Measurements from ENCODE around the gene TEX264. TPM values are rescaled to one million over a fixed set of nuclear protein-coding genes. Genes with fewer than 3 reads are reported as not detected.

The TEX264 gene
- total RNA-seq, 1 donor from 2014 or later = 17.9 TPM

DNA sequence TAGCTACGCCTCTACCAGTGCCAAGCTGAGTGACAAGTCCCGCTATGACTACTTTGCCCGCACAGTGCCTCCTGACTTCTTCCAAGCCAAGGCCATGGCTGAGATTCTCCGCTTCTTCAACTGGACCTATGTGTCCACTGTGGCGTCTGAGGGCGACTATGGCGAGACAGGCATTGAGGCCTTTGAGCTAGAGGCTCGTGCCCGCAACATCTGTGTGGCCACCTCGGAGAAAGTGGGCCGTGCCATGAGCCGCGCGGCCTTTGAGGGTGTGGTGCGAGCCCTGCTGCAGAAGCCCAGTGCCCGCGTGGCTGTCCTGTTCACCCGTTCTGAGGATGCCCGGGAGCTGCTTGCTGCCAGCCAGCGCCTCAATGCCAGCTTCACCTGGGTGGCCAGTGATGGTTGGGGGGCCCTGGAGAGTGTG, 41.5 kb downstream of the TEX264 start:
- peak in 1 of 2 donors; percentile 1 for DNase-seq (ENCODE audit: low spot score in 2 of 2)
- no peak for FAIRE-seq

DNA sequence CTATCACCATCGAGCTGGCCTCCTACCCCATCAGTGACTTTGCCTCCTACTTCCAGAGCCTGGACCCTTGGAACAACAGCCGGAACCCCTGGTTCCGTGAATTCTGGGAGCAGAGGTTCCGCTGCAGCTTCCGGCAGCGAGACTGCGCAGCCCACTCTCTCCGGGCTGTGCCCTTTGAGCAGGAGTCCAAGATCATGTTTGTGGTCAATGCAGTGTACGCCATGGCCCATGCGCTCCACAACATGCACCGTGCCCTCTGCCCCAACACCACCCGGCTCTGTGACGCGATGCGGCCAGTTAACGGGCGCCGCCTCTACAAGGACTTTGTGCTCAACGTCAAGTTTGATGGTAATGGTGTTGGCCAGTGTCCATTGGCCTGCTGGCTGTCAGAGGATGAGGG, 41.9 kb downstream of the TEX264 start:
- FAIRE-seq = no peak

DNA sequence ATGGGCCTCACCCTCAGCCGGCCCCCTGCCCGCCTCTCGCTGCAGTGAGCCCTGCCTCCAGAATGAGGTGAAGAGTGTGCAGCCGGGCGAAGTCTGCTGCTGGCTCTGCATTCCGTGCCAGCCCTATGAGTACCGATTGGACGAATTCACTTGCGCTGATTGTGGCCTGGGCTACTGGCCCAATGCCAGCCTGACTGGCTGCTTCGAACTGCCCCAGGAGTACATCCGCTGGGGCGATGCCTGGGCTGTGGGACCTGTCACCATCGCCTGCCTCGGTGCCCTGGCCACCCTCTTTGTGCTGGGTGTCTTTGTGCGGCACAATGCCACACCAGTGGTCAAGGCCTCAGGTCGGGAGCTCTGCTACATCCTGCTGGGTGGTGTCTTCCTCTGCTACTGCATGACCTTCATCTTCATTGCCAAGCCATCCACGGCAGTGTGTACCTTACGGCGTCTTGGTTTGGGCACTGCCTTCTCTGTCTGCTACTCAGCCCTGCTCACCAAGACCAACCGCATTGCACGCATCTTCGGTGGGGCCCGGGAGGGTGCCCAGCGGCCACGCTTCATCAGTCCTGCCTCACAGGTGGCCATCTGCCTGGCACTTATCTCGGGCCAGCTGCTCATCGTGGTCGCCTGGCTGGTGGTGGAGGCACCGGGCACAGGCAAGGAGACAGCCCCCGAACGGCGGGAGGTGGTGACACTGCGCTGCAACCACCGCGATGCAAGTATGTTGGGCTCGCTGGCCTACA, 44.4 kb downstream of the TEX264 start:
- FAIRE-seq (no peak), DNase-seq (ENCODE audit: low spot score in 2 of 2) (peak; percentile 2 to 6)

More for the DNA sequence above, 41.9 kb downstream of the TEX264 start:
- peak; percentile 0 to 1 for DNase-seq (ENCODE audit: low spot score in 2 of 2)

DNA sequence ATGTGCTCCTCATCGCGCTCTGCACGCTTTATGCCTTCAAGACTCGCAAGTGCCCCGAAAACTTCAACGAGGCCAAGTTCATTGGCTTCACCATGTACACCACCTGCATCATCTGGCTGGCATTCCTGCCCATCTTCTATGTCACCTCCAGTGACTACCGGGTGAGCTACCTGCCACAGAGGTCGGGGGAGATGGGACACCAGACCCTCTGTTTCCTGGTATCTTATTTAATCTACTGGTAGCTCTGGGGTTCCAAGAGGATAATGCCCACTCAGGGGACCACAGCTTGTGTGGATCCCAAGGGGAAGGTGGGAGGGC, 44.9 kb downstream of the TEX264 start:
- no peak for FAIRE-seq

DNA sequence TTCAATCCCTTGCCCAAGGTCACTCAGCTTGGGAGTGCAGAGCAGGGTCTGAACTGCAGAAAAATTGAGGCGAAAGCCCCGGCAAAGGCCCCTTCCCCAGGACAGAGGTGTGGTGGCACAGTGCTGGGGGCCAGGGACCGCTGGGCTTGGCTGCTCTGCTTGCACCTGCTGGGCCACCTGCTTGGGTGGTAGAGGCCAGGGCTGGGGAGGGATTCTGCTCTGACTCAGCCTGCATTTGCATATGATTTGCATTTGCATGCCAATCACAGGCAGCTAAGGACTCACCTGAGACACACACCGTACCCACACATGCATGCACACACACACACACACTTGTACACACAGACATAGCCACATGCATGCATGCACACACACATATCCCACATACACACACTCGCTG, 45.8 kb downstream of the TEX264 start:
- FAIRE-seq = no peak
- DNase-seq (ENCODE audit: low spot score in 2 of 2) = peak; percentile 1 to 28

More for the DNA sequence above, 44.9 kb downstream of the TEX264 start:
- DNase-seq (ENCODE audit: low spot score in 2 of 2) = peak in 1 of 2 donors; percentile 2

DNA sequence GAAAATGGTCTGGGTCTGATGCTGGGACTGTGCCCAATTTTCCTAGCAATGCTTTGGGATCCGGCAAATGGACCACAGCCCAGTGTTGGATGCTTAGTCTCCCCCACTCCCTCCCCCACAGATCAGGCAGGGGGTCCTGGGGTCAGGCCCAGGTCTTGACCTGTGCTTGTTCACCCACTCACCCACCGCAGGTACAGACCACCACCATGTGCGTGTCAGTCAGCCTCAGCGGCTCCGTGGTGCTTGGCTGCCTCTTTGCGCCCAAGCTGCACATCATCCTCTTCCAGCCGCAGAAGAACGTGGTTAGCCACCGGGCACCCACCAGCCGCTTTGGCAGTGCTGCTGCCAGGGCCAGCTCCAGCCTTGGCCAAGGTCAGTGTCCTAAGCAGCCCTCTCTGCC, 46.4 kb downstream of the TEX264 start:
- no peak for FAIRE-seq
- peak; percentile 1 to 2 for DNase-seq (ENCODE audit: low spot score in 2 of 2)

DNA sequence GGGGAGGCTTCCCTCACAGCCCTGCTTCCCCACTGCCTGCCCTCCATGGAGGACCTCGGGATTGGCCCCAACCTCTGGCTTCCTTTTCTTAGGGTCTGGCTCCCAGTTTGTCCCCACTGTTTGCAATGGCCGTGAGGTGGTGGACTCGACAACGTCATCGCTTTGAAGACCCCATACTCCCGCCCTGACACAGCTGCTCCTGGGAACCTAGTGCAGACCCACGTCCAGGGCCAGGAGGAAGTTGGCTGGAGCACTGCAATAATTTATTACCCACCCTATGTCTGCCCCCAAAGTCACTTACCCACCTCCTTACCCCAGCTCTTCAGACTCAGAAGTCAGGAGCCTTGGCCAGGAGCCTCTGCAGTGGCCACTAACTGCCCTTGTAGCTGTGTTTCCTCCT, 46.9 kb downstream of the TEX264 start:
- FAIRE-seq = no peak
- peak; percentile 2 to 3 for DNase-seq (ENCODE audit: low spot score in 2 of 2)

DNA sequence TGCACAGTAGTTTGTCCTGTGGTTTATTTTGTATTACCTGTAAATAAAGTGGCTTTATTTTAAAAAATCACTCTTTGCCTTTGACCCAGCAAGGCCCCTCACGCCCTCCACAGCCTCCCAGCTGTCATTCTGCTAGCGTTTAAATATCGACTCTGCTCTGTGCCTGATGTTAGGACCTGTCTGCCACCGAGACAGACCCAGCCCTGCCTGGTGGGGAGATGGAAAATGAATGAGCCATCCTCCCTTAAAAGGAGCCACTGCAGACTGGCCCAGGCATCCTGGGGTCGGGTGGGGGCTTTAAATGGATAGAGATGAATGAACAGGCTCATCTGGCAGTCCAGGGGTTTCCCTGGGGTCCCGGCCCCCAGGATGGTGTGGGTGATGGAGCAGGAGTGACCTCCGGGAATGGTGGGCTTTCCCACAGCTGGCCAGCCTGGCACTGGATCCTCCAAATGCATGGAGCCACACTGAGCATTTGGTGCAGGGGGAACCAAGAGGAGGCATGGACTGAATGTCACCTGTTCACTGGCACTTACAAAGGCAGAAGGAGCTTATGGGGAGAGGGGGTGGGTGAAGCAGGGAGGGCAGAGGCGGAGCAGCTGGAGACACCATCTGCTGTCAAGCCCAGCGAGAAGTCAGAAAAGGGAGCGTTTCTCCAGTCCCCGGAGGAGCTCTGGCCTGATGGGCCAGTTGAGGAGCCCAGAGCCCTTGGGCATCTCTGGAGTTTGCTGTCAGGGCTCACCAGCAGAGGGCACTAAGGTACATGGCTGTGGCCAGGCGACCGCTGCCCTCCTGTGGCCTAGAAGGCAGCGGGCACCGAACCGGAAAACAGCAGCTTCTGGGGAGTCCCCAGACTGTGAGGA, 47.7 kb downstream of the TEX264 start:
- FAIRE-seq (no peak), DNase-seq (ENCODE audit: low spot score in 2 of 2) (peak; percentile 40 to 63)

DNA sequence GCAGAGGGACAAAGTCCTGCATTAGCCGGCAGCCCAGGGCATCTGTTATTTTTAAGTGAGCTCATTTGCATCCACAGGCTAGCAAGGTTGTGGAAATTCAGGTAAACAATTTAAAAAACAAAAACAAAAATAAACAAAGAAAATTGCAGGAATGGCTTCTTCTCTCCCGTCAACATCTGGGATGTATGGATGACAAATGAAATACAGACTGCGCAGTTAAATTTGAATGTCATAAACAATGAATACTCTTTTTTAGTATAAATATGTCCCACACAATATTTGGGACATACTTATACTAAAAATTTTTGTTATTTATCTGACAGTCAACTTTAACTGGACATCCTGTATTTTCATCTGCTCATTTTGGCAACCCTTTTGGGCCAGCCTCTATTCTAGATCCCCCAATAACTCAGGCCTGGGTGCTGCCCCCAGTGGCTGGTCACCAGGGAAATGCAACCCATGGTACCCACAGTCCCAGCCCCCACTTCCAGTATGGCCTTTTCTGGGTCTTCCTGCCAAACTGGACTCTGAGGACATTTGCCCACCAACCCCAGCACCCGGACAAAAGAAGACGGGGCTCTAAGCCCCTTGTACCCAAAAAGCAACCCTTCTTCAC, 48.5 kb downstream of the TEX264 start:
- FAIRE-seq (no peak), DNase-seq (ENCODE audit: low spot score in 2 of 2) (no peak)

DNA sequence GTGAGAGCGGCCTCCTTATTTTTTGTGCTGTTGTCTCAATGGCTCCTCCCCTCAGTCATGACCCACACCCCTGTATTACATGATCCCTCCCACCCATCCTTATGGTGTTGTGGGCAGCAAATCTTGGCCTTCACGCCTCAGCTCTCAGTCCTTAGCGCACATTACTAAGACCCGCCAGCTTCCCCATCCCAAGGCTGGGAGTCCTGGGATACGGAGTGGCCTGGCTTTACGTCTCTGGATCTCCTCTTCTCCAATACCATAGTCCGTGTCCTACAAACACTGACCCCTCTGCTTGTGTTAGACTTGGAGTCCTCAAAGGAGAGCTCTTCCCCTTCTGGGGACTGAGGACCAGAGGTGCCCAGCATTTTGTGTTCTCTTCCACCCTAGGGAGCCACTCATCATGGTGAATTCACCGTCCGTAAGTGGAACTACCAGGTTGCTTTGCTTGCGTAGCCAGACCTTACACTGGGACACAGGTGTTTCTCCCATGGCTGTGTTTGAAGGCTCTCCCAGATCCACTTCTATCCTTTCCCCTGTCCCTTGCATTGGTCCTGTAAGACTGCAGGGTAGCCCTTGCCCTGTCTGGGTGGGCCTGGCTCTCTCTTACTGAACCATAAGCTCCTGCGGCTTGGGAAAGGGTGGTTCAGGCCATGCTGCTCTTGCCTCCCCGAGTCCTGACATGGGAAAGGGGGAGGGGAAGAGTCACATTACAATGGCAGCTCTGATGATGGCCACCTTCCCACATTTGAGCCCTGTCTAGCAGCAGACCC, 49.4 kb downstream of the TEX264 start:
- FAIRE-seq (no peak), DNase-seq (ENCODE audit: low spot score in 2 of 2) (no peak)

DNA sequence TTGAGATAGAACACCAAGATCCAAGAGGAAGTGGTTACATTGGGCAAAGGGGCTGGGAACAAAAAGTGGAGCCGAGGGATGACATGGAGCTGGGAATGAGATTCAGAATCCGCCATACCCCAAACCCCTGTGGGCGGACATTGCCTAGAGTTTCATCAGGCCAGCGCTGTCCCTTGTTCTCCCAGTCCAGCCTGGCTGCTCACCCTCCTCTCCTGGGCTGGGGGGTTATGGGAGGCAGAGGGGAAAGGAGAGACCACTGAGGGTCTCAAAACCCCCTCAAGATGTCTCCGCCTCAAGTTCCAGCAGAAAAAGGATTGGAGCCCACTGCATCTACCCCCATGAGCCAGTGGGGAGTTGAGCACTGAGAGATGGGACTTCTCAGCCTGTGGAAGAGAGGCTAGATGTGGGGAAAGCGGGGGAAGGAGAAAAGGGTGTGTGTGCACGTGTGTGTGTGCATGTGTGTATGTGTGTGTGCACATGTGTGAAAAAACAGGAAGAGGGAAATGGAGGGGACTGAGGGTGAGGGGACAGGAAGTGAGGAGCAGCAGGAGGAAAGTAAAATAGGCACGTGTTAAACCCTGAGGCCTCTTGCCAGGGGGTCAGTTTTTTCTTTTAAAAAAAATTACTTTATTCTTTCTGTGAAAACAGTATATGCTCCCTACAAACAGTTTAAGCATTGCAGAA, 50.2 kb downstream of the TEX264 start:
- peak in 1 of 2 donors; percentile 0 for DNase-seq (ENCODE audit: low spot score in 2 of 2)
- no peak for FAIRE-seq

DNA sequence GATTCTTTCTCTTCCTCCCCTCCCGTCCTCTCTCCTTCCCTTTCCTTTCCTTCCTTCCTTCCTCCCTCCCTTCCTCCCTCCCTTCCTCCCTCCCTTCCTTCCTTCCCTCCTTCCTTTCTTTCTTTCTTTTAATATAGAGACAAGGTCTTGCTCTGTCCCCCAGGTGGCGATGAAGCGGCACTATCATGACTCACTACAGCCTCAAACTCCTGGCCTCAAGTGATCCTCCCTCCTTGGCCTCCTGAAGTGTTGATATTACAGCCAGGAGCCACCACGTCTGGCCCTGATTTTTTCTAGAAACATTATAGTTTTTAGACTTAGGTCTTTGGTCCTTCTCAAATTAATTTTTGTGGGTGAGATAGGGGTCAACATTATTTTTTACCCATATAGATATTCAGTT, 51.3 kb downstream of the TEX264 start:
- FAIRE-seq (no peak), DNase-seq (ENCODE audit: low spot score in 2 of 2) (no peak)

DNA sequence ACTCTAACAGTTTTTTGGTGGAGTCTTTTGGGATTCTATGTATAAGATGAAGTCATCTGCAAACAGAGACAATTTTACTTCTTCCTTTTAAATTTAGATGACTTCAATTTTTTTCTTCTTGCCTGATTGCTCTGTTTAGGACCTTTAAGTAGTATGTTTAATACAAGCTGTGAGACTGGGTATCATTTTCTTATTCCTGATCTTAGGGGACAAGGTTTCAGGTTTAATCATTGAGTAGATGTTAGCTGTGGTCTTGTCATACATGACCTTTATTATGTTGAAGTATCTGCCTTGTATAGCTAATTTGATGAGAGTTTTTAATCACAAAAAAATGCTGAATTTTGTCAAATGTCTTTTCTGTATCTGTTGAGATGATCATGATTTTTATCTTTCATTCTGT, 56.4 kb downstream of the TEX264 start:
- no peak for FAIRE-seq
- no peak for DNase-seq (ENCODE audit: low spot score in 2 of 2)

DNA sequence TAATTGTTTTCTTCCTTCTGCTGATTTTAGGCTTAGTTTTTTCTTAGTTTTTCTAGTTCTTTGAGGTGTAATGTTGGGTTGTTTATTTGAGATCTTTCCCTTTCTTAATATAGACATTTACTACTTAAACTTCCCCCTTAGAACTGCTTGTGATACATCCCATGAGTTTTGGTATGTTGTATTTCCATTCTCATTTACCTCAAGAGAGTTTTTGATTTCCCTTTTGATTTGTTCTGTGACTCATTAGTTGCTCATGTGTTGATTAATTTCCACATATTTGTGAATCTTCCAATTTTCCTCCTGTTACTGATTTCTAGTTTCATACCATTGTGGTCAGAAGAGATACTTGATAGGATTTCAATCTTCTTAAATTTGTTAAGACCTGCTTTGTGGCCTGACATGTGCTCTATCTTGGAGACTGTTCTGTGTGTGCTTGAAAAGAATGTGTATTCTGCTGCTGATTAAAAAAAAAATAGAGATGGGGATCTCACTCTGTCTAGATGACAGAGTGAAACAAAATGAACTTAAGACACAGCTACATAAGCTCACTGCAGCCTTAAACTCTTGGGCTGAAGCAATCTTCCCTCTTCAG, 58.1 kb downstream of the TEX264 start:
- FAIRE-seq = no peak
- DNase-seq (ENCODE audit: low spot score in 2 of 2) = no peak

DNA sequence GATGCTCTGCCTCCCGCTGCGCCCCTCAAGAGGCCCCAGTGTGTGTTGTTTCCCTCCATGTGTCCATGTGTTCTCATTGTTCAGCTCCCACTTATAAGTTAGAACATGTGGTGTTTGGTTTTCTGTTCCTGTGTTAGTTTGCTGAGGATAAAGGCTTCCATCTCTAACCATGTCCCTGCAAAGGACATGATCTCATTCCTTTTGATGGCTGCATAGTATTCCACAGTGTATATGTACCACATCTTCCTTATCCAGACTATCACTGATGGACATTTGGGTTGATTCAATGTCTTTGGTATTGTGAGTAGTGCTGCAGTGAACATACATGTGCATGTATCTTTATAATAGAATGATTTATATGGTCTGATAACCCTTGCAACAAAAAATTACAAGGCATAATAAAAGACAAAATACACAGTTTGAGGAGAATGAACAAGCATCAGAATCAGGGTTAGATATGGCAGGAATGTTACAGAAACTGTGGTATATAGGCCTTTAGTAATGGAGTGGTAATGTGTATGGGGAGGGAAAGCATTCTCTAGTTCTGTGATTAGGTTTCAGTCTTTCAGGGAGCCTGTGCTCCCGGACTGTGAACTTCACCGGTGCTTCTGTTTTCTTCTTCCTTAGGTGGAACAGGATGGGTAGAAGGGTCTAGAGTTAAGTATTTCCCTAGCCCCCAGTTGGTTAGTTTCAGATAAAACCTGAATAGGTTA, 63.0 kb downstream of the TEX264 start:
- no peak for DNase-seq (ENCODE audit: low spot score in 2 of 2)
- no peak for FAIRE-seq

DNA sequence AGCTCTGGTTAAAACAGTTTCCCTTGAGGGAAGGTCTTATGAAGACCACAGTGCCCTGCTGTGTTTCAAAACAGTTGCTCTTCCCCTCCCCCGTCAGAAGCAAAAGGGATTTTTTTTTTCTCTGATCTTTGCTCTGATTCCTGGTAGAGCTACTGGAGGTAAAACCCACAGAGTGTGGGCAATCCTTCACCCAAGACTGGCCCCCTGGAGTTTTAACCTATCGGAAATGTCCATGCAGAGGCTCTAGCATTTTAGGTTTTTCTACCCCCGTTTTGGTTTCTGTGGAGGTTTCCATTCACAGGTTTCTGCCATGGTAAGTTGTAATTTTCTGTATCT, 63.5 kb downstream of the TEX264 start:
- no peak for DNase-seq (ENCODE audit: low spot score in 2 of 2)
- no peak for FAIRE-seq

DNA sequence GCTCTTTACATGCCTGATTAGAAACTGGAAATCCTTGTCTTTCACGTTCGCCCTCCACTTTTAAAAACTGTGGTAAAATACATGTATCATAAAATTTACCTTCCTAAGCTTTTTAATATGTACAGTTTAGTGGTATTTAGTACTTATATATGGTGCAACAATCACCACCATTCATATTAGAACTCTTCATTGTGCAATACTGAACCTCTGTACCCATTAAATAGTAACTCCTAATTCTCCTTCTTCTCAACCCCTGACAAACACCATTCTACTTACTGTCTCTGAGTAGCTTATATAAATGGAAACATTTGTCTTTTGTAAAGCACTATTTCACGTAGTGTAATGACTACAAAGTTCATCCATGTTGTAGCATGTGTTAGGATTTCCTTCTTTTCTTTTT, 64.0 kb downstream of the TEX264 start:
- no peak for FAIRE-seq
- no peak for DNase-seq (ENCODE audit: low spot score in 2 of 2)

DNA sequence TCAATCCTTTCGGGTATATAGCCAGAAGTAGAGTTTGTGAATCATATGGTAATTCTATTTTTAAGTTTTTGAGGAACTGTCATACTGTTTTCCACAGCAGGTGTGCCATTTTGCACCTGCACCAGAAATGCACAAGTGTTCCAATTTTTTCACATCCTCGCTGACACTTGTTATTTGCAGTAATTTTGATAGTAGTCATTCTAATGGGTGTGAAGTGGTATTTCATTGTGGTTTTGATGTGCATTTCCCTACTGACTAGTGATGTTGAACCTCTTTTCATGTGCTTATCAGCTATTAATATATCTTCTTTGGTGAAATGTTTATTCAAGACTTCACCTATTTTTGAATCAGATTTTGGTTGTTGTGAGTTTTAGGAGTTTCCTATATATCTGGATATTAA, 64.9 kb downstream of the TEX264 start:
- DNase-seq (ENCODE audit: low spot score in 2 of 2) (no peak), FAIRE-seq (no peak)

DNA sequence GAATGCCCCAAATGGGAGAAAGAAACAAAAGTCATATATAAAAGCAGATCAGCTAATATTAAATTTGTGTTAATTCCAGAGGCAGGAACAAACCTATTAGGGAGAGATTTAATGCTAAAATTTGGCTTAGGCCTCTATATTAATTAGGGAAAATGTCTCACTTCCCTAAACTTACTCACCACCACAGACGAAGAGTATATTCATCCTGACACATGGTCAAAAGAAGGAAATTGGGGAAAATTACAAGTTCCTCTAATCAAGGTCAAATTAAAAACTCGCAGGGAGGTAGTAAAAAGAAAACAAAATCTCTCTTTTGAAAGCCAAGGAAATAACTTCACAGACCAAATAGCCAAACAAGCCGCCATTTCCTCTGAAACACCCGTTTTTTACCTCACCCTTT, 68.1 kb downstream of the TEX264 start:
- FAIRE-seq = no peak
- DNase-seq (ENCODE audit: low spot score in 2 of 2) = no peak

Data from frontal cortex (tissue), 4 donors.